Kidney epithelial cell (primary cell): ENCODE measurements around the gene SH3RF3. TPM values are rescaled to one million over a fixed set of nuclear protein-coding genes. Genes with fewer than 3 reads are reported as not detected.

Source experiments
- DNase-seq: peaks from one replicate; pipeline ENCODE4 v3.0.0-alpha.2; 2010; ENCODE audit warnings: low read depth
- H3K27me3 ChIP-seq: 2 replicates; pipeline ENCODE4 v1.6.0; 2011; ENCODE audit warnings: low read length; ENCODE audit not compliant: control insufficient read depth, insufficient read depth
- H3K36me3 ChIP-seq: 2 replicates; pipeline ENCODE4 v1.5.1; 2011; ENCODE audit warnings: low read length; ENCODE audit not compliant: control insufficient read depth, insufficient read depth
- H3K4me3 ChIP-seq: 2 replicates; pipeline ENCODE4 v1.5.1; 2011; ENCODE audit warnings: low read depth, mild to moderate bottlenecking, control low read depth, low read length
- total RNA-seq: library from RNA; depleted of rRNA; stranded (reverse); fragments of >200 nt; gene quantifications from 2 replicates; pipeline ENCODE4 v1.2.3, GENCODE V29; 2015
- TF ChIP-seq, protein P1 (sequence below): IDR thresholded peaks from 2 replicates; pipeline ENCODE4 v1.5.1; 2011; ENCODE audit warnings: mild to moderate bottlenecking, moderate library complexity, low read length, control low read depth, inconsistent platforms; ENCODE audit not compliant: insufficient read depth, poor library complexity, severe bottlenecking

The SH3RF3 gene
- total RNA-seq, 1 donor from 2014 or later = 9.6 TPM

DNA sequence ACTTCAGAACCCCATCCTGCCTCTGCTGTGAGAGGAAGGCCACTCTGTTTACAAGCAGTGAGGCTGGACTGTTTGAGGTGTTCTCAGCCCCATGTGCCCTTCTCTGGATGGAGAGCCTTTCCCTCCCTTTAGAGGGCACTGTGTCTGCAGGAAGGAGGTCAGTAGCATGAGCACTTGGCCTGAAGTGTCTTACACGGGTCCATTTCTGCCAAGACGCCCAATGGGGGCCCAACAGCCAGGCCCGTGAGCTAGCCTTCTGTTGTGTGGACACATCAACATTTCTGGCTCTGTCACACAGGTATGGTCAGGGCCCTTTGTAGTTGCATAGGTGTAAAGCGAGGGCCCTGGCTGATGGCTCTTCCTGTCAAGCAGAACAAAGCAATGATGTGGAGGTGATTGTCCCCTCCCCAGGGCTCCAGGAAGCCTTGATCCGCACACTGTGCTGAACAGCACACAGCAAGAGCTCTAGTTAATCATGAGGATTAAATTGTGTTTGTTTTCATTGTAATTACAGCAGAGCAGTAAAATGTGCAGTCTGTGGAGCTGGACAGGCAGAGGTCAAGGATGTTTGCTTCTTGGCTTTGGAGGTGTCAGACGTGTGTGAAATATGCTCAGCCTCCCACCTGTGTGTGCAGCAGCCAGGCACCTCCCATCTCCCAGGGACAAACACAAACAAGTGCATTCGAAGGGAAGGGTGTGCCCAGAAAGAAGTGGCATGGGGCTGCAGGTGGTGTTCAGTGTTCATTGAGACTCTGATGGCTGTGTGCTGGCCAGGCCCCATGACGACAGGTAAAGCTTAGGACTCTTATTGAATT lies 132.1 kb downstream of the SH3RF3 start:
- Histone ChIP-seq H3K4me3 (no peak overlapping the region), H3K27me3 (no peaks in the 10 kb centered on the region), H3K36me3 (no peaks in the 10 kb centered on the region)
- TF ChIP-seq, protein P1, sequence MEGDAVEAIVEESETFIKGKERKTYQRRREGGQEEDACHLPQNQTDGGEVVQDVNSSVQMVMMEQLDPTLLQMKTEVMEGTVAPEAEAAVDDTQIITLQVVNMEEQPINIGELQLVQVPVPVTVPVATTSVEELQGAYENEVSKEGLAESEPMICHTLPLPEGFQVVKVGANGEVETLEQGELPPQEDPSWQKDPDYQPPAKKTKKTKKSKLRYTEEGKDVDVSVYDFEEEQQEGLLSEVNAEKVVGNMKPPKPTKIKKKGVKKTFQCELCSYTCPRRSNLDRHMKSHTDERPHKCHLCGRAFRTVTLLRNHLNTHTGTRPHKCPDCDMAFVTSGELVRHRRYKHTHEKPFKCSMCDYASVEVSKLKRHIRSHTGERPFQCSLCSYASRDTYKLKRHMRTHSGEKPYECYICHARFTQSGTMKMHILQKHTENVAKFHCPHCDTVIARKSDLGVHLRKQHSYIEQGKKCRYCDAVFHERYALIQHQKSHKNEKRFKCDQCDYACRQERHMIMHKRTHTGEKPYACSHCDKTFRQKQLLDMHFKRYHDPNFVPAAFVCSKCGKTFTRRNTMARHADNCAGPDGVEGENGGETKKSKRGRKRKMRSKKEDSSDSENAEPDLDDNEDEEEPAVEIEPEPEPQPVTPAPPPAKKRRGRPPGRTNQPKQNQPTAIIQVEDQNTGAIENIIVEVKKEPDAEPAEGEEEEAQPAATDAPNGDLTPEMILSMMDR = peak; percentile 28
- DNase-seq = no peak

DNA sequence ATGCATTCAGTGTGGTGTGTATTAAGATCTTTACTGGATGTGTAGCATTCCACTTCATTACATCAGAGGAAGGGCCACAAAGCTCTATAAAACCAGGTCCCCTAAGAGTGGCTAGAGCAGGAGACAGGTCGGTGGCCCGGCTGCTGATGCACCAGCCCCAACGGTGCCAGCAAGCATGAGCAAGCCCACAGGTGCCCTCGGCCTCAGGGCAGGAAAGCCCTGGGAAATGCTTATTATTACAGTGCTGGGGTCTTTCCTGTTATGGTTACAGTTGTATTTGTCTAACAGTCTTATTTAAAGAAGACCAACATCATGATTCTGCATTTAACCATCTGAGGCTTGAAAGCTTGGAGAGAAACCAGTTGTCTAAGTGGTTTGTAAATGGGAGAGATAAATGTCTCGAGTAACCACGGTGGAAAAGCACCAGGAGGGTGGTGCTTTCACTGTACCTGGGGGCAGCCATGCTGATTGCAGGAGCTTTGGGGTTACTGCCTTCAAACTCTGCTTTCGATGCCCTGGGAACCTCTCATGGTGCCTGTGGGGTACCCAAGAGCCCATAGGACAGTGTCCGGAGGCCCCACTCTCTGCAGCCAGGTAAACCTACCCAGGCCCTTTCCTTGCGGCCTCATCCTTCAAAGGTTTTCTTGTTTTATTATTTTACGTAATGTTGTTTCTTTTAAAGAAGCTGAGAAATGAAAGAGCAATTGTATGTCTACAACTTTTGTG lies 133.1 kb downstream of the SH3RF3 start:
- H3K4me3 ChIP-seq = no peak overlapping the region
- TF ChIP-seq, protein P1 = no peak
- no peaks in the 10 kb centered on the region for H3K27me3 ChIP-seq
- DNase-seq = no peak
- no peaks in the 10 kb centered on the region for H3K36me3 ChIP-seq

DNA sequence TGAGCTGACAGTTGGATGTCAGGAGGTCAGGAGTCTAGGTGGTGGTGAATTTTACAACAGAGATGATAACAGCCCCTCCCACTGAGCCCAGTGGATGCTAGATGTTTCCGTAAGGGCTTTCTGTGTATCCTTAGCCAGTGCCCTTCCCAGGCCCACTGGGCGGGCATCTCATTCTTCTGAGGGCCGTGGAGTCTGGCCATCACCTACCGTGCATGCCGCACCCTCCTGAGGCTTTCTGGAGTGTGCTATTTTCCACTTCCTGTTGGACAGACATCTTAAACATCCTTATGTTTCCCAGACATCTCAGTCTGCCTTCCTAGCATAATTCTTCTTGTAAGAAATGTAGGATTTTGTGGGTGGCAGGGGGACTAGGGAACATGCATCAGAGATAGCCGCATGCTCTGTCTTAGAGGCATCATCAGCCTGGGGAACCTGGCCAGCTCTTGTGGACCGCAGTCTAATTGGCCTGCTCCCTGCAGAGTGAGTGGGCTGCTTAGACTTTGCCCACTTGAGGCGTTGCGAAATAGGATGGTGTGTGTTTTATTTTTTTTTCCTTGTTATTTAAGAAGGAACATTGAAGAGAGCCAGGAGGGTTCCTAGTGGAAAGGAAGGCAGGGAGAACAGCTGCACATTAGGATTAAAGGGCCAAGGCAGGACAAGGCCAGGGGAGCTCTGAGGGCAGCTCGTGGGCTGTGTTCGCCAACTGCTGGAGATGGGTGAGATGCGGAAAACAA lies 135.8 kb downstream of the SH3RF3 start:
- Histone ChIP-seq H3K27me3 (no peaks in the 10 kb centered on the region), H3K4me3 (no peak overlapping the region), H3K36me3 (no peaks in the 10 kb centered on the region)
- TF ChIP-seq, protein P1 = no peak
- no peak for DNase-seq

DNA sequence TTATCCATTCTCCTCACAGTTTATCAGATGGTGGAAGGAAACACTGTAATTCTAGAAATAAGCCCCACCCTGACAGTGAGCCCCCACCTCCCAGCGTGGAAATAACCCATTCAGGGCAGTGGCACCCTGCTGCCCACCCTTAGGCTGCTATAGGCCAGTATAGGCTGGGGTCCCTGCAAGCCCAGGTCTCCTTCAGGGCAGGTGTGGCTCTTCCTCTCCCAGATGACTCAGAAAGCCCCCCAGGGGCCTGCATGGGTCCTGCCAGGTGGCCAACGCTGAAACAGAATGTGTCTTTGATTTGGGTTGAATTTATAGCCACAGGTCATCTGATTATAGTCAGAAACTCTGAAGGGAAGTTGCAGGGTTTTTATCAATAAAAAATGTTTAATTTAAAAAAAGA lies 136.4 kb downstream of the SH3RF3 start:
- Histone ChIP-seq H3K4me3 (no peak overlapping the region), H3K36me3 (no peaks in the 10 kb centered on the region), H3K27me3 (no peaks in the 10 kb centered on the region)
- DNase-seq = no peak
- TF ChIP-seq, protein P1 = no peak

DNA sequence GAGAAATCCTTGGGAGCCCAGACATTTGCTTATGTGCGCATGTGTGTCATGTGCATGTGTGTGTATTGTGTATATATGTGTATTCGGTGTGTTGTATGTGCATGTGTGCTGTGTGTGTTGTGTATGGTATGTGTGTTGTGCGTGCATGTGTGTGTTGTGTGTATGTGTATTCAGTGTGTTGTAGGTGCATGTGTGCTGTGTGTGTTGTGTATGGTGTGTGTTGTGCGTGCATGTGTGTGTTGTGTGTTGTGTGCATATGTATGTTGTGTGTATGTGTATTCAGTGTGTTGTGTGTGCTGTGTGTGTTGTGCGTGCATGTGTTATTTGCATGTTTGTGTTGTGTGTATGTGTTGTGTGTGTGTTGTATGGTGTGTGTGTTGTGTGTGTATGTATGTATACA lies 136.9 kb downstream of the SH3RF3 start:
- Histone ChIP-seq H3K27me3 (no peaks in the 10 kb centered on the region), H3K4me3 (no peak overlapping the region), H3K36me3 (no peaks in the 10 kb centered on the region)
- DNase-seq = no peak
- TF ChIP-seq, protein P1 = no peak
